NB4 (cell line): ENCODE data around the gene BICDL2.
A peak's percentile ranks its signal among the peaks of the same experiment; 100 is the strongest.

Source experiments
- DNase-seq: peaks from one replicate; pipeline ENCODE4 v3.0.0; 2010; ENCODE audit warnings: low read depth
- H3K4me3 ChIP-seq: one replicate; pipeline ENCODE4 v1.5.1; 2011; ENCODE audit warnings: mild to moderate bottlenecking, low read depth, low read length, moderate library complexity
- CTCF ChIP-seq: IDR thresholded peaks from one replicate; pipeline ENCODE4 v1.5.1; 2012; ENCODE audit warnings: low read depth, low read length
- MAX ChIP-seq: IDR thresholded peaks from 2 replicates; pipeline ENCODE4 v1.6.1; 2011; ENCODE audit warnings: low read depth, low read length
- MYC ChIP-seq: IDR thresholded peaks from 2 replicates; pipeline ENCODE4 v1.6.1; 2011; ENCODE audit warnings: low read depth, low read length
- POLR2A ChIP-seq: IDR thresholded peaks from 2 replicates; pipeline ENCODE4 v1.6.1; 2011; ENCODE audit warnings: mild to moderate bottlenecking; ENCODE audit not compliant: insufficient read length; ENCODE audit errors: extremely low read depth

BICDL2 gene

GRCh38 chr16:3044708-3045107, 8.0 kb upstream of the BICDL2 start:
- TF ChIP-seq CTCF: no peak
- no peak for TF ChIP-seq POLR2A
- TF ChIP-seq MAX: no peak
- TF ChIP-seq MYC: no peak
- H3K4me3 ChIP-seq: peak overlapping the region; percentile 32
- no peak for DNase-seq

- DNase-seq: peak; percentile 69
- TF ChIP-seq MYC (no peak), MAX (no peak), POLR2A (no peak), CTCF (no peak)
- no peak overlapping the region for H3K4me3 ChIP-seq
Measured at GRCh38 chr16:3042376-3042775, 5.6 kb upstream of the BICDL2 start.

- no peak for DNase-seq
Measured at GRCh38 chr16:3038896-3039295, 2.2 kb upstream of the BICDL2 start.

GRCh38 chr16:3038256-3038655, 1.5 kb upstream of the BICDL2 start:
- no peak overlapping the region for H3K4me3 ChIP-seq
- DNase-seq: no peak
- TF ChIP-seq MAX (no peak), POLR2A (no peak), CTCF (no peak), MYC (no peak)

More at GRCh38 chr16:3038896-3039295, 2.2 kb upstream of the BICDL2 start:
- no peak overlapping the region for H3K4me3 ChIP-seq
- TF ChIP-seq CTCF (no peak), POLR2A (no peak), MAX (no peak), MYC (no peak)

GRCh38 chr16:3035972-3036725, 595 bp downstream of the BICDL2 start:
- no peak for TF ChIP-seq POLR2A
- no peak for TF ChIP-seq CTCF
- TF ChIP-seq MYC: no peak
- TF ChIP-seq MAX: no peak
- H3K4me3 ChIP-seq: no peak overlapping the region
- DNase-seq: no peak
